Right lobe of liver (tissue), 4 donors: ENCODE results near the gene AGFG1.

Experiments used
- CTCF ChIP-seq, 4 donors: fragments of 200-600 bp in 3 of 4; fragments of 450-650 bp in 1 of 4; IDR thresholded peaks; one replicate each; pipeline versions ENCODE4 v1.5.1 to v1.8.0; 2016 to 2022; ENCODE audit warnings: antibody characterized with exemption in 4 of 4, mild to moderate bottlenecking in 2 of 4
- POLR2A ChIP-seq: fragments of 450-650 bp; IDR thresholded peaks from one replicate; pipeline ENCODE4 v1.6.1; 2017; ENCODE audit warnings: antibody characterized with exemption, mild to moderate bottlenecking
- donor health status: DM: no; HTN: no; CAD: no.
- donor health status: DM: no; HTN: no; CAD: no.
- donor health status: DM: no; HTN: yes; CAD: no.

GRCh38 chr2:227473122-227473461 lies 1.1 kb downstream of the AGFG1 start:
- TF ChIP-seq POLR2A (no peak), CTCF (IDR thresholded peaks at IDR 0.05) (no peak)
